GM21515 (cell line): ENCODE results near the gene PTK6.

Source experiments
- ATAC-seq: cut with Tn5 transposase; IDR thresholded peaks from one replicate; pipeline ENCODE4 v1.9.1; 2021; ENCODE audit not compliant: unreplicated experiment

Gene PTK6

GRCh38 chr20:63570281-63571086, 33.3 kb upstream of the PTK6 start:
- no peak for ATAC-seq

- ATAC-seq = no peak
Measured at GRCh38 chr20:63568986-63569949, 32.1 kb upstream of the PTK6 start.

- no peak for ATAC-seq
Measured at GRCh38 chr20:63568170-63568981, 31.2 kb upstream of the PTK6 start.

- peak; percentile 61 for ATAC-seq
Measured at GRCh38 chr20:63567386-63568169, 30.4 kb upstream of the PTK6 start.

- ATAC-seq = no peak
Measured at GRCh38 chr20:63567136-63567385, 29.9 kb upstream of the PTK6 start.

- ATAC-seq = no peak
Measured at GRCh38 chr20:63566395-63567135, 29.4 kb upstream of the PTK6 start.

GRCh38 chr20:63565699-63566335, 28.6 kb upstream of the PTK6 start:
- no peak for ATAC-seq

- ATAC-seq = no peak
Measured at GRCh38 chr20:63565021-63565698, 28.0 kb upstream of the PTK6 start.

GRCh38 chr20:63564036-63564810, 27.0 kb upstream of the PTK6 start:
- ATAC-seq = no peak

- ATAC-seq = no peak
Measured at GRCh38 chr20:63563225-63563935, 26.2 kb upstream of the PTK6 start.

- no peak for ATAC-seq
Measured at GRCh38 chr20:63562461-63563224, 25.5 kb upstream of the PTK6 start.

- no peak for ATAC-seq
Measured at GRCh38 chr20:63561624-63562396, 24.6 kb upstream of the PTK6 start.

- no peak for ATAC-seq
Measured at GRCh38 chr20:63560856-63561609, 23.9 kb upstream of the PTK6 start.

GRCh38 chr20:63560333-63560805, 23.2 kb upstream of the PTK6 start:
- ATAC-seq = no peak
